Measurements from ENCODE around the gene CHMP4A.
"Not testable (repeated sequence)": the region's sequence is repeated elsewhere in the genome, so short reads cannot be mapped to it uniquely, and the experiment has no call there.

CHMP4A gene

DNA sequence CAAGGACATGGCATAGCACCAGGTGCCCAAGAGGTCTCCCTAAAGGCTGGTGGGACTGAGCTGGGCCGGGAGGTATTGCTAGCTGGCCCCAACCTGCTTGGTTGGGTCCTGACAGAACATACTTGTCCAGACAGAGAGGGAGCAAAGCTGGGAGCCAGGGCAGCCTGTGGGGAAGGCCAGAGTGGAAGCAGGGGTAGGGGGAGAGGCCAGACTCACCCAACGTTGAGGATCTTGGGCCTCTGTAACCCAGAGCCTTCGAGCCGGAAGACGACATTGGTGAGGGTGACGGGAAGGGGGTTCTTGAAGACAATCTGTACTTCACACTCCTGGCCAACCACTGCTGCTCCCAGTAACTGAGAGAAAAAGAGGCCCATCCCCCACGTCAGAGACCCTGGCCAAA is 40.6 kb upstream of the CHMP4A start:
- no peaks in the 10 kb centered on the region for H3K9me3 Mint-ChIP-seq
- H3K27ac Mint-ChIP-seq, result no peak overlapping the region
- no peaks in the 10 kb centered on the region for H3K27me3 Mint-ChIP-seq
- H3K36me3 Mint-ChIP-seq (ENCODE audit: low read depth), result peaks cover 42% of the 10 kb centered on the region
- DNase-seq, result no peak
- H3K4me1 Mint-ChIP-seq (ENCODE audit: low read depth), result peaks cover 17% of the 10 kb centered on the region
- no peak overlapping the region for H3K4me3 Mint-ChIP-seq

DNA sequence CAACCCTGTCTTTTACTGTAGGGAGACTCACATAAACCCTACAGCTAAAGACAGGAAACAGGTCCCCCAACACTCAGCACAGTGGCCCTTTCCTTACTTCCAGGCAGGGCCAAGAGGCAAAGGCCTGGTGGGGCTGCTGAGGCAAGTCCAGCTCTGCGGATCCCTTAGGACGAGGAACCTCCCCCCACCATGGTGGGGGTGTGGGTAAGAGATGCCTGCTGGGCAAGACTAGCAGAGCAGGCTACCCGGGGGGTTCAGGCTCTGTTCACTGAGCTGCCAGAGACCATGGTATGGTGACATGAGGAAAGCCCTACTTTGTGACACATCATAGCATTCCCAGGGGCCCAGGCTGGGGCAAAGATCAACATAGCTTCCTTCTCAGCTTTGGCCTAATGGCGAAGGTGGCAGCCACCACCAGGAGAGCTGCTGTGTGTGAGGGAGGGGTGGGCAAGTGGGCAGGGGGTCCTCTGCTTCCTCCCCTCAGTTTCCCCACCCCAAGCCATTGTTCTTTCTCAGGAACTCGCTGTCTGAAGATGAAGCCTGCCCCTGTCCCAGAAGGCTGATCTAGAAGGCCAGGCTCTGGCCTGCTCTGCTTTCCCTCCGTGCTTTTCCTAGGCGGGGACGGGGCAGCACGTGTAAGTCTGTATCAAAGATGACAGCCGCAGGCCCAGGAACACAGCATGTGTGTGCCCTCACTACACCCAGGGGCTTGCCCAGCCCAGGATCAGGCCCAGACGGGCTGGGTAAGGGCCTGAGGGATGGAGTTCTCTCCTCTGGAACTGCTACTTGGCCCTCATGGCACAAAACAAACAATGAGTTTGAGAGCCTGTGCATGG is 39.2 kb upstream of the CHMP4A start:
- Mint-ChIP-seq H3K4me1 (ENCODE audit: low read depth) (peaks cover 25% of the 10 kb centered on the region), H3K27me3 (no peaks in the 10 kb centered on the region), H3K9me3 (no peaks in the 10 kb centered on the region), H3K4me3 (no peak overlapping the region), H3K36me3 (ENCODE audit: low read depth) (peaks cover 41% of the 10 kb centered on the region), H3K27ac (no peak overlapping the region)
- no peak for DNase-seq

DNA sequence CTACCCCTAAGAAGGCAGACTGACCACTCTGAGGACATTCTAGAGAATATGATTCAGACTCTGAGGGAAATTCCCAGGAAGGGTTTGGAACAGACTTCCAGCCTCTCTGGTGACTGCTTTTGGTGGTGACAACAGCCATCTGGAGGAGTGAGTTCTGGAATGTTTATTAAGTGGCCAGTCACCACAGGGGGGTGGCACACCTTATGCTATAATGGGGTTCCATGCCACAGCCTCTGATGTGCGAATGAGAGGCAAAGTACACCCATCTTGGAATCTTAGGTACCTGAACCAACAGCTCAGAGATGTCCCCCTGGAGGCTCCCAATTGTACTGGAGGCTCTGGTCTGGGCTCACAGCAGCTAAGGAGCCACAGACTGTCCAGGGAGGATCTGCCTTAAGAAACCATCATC is 38.6 kb upstream of the CHMP4A start:
- no peaks in the 10 kb centered on the region for H3K9me3 Mint-ChIP-seq
- no peaks in the 10 kb centered on the region for H3K27me3 Mint-ChIP-seq
- no peak overlapping the region for H3K4me3 Mint-ChIP-seq
- no peak overlapping the region for H3K27ac Mint-ChIP-seq
- H3K36me3 Mint-ChIP-seq (ENCODE audit: low read depth), result peaks cover 38% of the 10 kb centered on the region
- peaks cover 29% of the 10 kb centered on the region for H3K4me1 Mint-ChIP-seq (ENCODE audit: low read depth)
- no peak for DNase-seq

DNA sequence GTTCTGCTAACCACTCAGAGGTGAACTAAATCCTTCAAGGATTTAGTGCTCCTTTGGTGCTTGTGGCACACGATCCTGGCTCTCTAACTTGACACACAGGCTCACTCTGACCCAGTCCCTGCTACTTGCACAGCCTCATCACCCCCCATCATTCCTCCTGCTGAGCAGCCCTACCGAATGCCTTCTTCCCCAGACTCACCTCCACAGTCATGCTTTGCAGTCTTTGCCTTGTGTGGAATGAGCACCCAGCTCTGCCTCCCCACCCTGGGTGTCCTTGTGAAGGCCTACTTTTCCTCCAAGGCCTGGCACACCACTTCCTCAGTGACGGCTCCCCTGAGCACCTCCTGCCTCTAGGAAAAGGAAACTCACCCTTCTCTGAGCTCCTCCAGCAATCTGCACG is 37.1 kb upstream of the CHMP4A start:
- Mint-ChIP-seq H3K27me3 (no peaks in the 10 kb centered on the region), H3K27ac (peak overlapping the region; percentile 1)

DNA sequence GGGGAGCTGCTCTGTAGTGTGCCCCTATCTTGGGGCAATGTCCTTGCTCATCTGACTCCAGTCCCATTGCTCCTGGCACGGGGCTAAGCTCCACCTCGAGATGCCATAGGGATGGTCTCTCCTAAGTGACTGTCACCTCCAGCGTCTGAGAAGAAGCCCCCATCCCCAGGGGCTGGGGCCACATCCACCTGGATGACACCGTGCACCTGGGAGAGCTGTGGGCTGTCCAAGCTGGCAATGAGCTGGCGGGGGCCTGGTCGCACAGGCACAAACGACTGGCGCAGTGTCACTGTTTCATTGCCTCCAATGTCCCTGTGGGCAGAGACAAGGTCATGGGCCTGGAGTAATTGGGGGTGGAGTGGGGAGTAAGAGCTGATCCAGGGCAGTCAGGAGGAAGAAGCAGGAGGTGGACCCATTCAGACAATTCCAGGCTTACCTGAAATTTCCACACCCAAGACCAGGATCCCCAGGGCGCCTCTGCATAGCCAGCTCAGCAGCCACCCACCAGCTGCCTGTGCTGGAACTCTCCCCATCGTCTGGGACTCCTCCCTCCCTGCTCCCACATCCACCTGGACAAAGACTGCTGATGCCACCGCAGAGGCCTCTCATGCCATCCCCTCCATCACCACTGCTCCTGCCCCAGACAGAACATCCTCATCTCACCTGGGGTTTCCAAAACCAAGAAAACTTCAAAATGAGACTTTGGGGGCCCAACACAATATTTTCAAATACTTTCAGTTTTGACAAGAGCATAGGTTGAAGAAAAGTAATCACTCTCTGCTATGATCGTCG is 36.1 kb upstream of the CHMP4A start:
- Mint-ChIP-seq H3K27me3 (no peaks in the 10 kb centered on the region), H3K9me3 (no peaks in the 10 kb centered on the region), H3K4me3 (no peak overlapping the region), H3K36me3 (ENCODE audit: low read depth) (peaks cover 19% of the 10 kb centered on the region), H3K4me1 (ENCODE audit: low read depth) (peaks cover 36% of the 10 kb centered on the region), H3K27ac (no peak overlapping the region)
- DNase-seq, result no peak

More for the DNA sequence above, 37.1 kb upstream of the CHMP4A start:
- H3K4me3 Mint-ChIP-seq, result no peak overlapping the region
- no peak for DNase-seq
- peaks cover 28% of the 10 kb centered on the region for H3K36me3 Mint-ChIP-seq (ENCODE audit: low read depth)
- peaks cover 32% of the 10 kb centered on the region for H3K4me1 Mint-ChIP-seq (ENCODE audit: low read depth)
- no peaks in the 10 kb centered on the region for H3K9me3 Mint-ChIP-seq

DNA sequence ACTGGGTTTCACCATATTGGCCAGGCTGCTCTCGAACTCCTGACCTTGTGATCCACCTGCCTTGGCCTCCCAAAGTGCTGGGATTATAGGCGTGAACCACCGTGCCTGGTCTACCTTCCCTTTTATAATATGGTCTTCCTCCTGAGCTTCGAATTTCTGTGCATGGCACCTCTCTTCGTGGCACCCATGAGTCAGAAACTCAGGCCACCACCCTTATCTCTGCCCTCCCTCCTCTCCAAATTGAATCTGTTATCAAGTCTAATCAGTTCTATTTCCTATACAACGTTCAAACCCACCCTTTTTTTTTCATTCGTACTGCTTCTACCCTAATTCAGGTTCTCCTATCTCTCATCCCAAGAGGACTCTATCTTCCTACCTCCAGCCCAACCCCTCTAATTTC is 34.1 kb upstream of the CHMP4A start:
- peaks cover 49% of the 10 kb centered on the region for H3K4me1 Mint-ChIP-seq (ENCODE audit: low read depth)
- H3K4me3 Mint-ChIP-seq, result peak overlapping the region; percentile 24
- H3K9me3 Mint-ChIP-seq, result no peaks in the 10 kb centered on the region
- peak overlapping the region; percentile 81 for H3K27ac Mint-ChIP-seq
- no peaks in the 10 kb centered on the region for H3K27me3 Mint-ChIP-seq
- no peak for DNase-seq
- H3K36me3 Mint-ChIP-seq (ENCODE audit: low read depth), result peaks cover 5% of the 10 kb centered on the region

DNA sequence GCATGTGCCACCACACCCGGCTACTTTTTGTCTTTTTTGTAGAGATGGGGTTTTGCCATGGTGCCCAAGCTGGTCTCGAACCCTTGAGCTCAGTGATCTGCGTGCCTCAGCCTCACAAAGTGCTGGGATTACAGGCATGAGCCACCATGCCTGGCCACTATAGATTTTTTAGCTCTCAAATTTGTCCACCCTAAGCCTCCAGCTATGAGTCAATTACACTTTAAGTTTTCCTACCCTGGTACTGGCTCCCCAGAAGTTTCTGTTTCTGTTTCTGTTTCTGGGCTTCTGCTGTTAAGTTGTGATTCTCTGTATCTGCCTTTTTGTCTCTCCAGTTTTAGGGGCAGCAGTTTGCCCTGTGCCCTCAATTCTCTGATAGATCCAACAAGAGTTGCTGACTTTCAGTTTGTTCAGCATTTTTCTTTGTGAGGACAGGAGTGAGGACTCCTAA is 33.5 kb upstream of the CHMP4A start:
- Mint-ChIP-seq H3K4me3 (peak overlapping the region; percentile 56), H3K9me3 (no peaks in the 10 kb centered on the region), H3K27me3 (no peaks in the 10 kb centered on the region), H3K4me1 (ENCODE audit: low read depth) (peaks cover 51% of the 10 kb centered on the region), H3K36me3 (ENCODE audit: low read depth) (peaks cover 11% of the 10 kb centered on the region), H3K27ac (peak overlapping the region; percentile 92)
- peak; percentile 50 for DNase-seq

DNA sequence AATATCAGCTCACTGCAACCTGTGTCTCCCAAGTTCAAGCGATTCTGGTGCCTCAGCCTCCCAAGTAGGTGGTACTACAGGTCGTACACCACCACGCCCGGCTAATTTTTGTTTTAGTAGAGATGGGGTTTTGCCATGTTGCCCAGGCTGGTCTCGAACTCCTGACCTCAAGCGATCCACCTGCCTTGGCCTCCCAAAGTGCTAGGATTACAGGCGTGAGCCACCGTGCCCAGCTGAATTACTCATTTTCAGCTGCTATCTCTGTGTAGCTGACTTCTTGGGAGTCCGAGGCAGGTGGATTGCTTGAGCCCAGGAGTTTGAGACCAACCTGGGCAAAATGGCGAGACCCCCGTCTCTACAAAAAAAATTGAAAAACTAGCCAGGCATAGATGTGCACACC is 32.1 kb upstream of the CHMP4A start:
- Mint-ChIP-seq H3K4me1 (ENCODE audit: low read depth) (peaks cover 58% of the 10 kb centered on the region), H3K27ac (peak overlapping the region; percentile 39)

DNA sequence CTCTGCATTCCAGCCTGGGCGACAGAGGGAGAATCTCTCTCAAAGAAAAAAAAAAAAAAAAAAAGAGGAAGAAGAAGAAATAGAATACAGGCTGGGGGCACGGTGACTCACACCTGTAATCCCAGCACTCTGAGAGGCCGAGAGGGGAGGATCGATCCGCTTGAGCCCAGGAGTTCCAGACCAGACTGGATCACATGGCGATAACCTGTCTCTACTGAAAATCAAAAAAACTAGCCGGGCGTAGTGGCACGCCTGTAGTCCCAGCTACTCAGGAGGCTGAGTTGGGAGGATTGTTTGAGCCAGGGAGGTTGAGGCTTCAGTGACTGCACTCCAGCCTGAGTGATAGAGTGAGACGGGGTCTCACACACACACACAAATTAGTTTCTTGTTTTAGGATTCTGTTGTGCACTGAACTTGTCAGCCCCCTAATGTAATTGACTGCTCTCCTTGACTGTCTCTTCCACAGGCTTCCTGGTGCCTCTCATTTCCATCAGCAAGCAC is 30.1 kb upstream of the CHMP4A start:
- H3K27ac Mint-ChIP-seq, result peak overlapping the region; percentile 100
- H3K9me3 Mint-ChIP-seq, result no peaks in the 10 kb centered on the region
- peak overlapping the region; percentile 96 for H3K4me3 Mint-ChIP-seq
- peak; percentile 39 for DNase-seq
- no peaks in the 10 kb centered on the region for H3K27me3 Mint-ChIP-seq
- peaks cover 40% of the 10 kb centered on the region for H3K36me3 Mint-ChIP-seq (ENCODE audit: low read depth)
- peaks cover 66% of the 10 kb centered on the region for H3K4me1 Mint-ChIP-seq (ENCODE audit: low read depth)

More for the DNA sequence above, 32.1 kb upstream of the CHMP4A start:
- peaks cover 24% of the 10 kb centered on the region for H3K36me3 Mint-ChIP-seq (ENCODE audit: low read depth)
- not testable (repeated sequence) for H3K27me3 Mint-ChIP-seq, H3K9me3 Mint-ChIP-seq, H3K4me3 Mint-ChIP-seq
- DNase-seq, result peak; percentile 26

DNA sequence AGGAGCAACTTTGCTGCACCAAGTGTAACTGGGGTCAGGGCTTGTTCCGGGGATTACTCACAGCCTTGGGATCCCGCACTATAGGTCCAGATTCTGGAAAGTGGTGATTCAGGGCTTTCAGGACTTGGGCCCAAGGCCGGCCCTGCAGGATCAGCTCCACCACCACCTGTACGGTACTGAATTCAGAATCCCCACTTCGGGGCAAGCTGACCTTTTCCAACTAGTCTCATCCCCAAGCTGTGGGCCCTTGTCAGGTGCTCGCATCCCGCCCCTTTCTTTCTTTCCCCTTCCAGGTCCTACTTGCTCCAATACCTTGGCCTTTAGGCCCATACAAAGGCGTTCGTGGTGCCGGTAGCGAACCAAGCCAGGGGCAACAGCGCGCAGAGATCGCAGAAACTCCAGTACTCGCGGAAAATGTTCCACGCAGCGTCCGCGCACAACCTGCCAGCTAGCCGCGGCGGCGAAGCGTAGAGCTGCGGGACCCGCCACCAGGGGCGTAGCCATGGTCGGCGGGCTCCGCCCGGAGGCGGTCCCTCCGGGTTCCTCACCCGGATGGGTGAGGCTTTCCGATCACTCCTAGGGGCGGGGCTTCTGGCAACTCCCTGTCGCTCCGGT is 28.6 kb upstream of the CHMP4A start:
- H3K4me3 Mint-ChIP-seq, result peak overlapping the region; percentile 96
- H3K36me3 Mint-ChIP-seq (ENCODE audit: low read depth), result peaks cover 55% of the 10 kb centered on the region
- H3K27me3 Mint-ChIP-seq, result no peaks in the 10 kb centered on the region
- peak; percentile 96 for DNase-seq
- H3K27ac Mint-ChIP-seq, result peak overlapping the region; percentile 100
- H3K4me1 Mint-ChIP-seq (ENCODE audit: low read depth), result peaks cover 67% of the 10 kb centered on the region
- H3K9me3 Mint-ChIP-seq, result no peaks in the 10 kb centered on the region

DNA sequence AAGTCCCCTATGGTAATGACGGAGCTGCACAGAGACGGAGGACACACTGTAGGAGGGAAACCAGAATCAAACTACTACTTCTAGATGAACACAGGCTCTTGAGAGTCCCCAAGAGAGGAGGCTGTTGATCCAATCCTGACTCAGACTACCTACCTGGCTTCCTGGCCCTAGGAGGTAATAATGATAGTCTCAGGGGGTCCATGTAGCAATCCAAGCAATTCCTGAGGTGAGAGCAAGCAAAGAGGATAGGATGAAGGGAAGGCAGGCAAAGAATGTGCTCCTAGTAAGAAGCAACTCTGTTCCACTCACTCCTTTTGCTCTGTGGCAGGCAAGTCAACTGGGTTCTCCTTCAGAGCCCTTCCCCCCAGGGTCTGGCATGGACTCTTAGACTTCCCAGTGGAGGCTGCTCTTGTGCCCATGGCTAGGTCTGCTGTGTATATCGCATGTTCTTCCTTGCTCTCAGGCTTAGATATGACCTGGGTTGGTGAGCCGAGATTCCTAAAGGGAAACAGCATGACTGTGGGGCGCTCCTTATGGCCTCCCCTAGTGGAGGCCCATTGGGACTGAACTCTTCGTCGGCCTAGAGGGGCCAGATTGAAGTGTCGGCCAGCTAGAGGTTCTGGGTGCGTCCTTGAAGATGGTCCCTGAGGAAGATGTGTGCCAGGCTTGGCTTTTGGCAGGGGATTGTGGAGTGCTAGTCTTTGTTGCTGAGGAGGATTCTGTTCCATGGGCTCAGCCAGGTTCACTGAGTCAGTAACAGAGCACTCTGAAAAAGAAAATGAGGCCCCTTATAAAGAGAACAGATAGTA is 27.0 kb upstream of the CHMP4A start:
- Mint-ChIP-seq H3K9me3 (no peaks in the 10 kb centered on the region), H3K27me3 (no peaks in the 10 kb centered on the region), H3K4me3 (peak overlapping the region; percentile 96), H3K27ac (peak overlapping the region; percentile 100), H3K36me3 (ENCODE audit: low read depth) (peaks cover 71% of the 10 kb centered on the region), H3K4me1 (ENCODE audit: low read depth) (peaks cover 73% of the 10 kb centered on the region)
- DNase-seq, result peak; percentile 24

DNA sequence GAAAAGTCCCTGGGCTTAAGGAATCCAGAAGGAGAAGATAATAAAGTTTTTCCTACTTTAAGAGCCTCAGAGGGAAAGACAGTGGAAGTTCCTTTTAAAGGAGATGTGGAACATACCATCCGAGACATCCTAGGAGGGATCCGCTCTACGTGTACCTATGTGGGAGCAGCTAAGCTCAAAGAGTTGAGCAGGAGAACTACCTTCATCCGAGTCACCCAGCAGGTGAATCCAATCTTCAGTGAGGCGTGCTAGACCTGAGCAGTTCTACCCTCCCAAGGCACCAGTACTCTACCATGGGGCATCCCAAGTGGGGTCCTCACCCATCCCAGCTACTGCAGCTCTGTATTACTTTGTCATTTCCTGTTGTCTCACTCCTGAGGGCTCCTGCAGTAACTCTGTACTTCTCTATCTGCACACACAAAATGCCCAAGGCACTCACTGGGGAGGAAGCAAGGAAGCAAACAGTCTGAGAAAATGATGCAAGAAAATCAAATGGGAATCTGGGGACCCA is 25.3 kb upstream of the CHMP4A start:
- Mint-ChIP-seq H3K36me3 (ENCODE audit: low read depth) (peaks cover 87% of the 10 kb centered on the region), H3K27ac (peak overlapping the region; percentile 100), H3K9me3 (no peaks in the 10 kb centered on the region), H3K4me1 (ENCODE audit: low read depth) (peaks cover 82% of the 10 kb centered on the region), H3K4me3 (no peak overlapping the region), H3K27me3 (no peaks in the 10 kb centered on the region)
- peak; percentile 22 for DNase-seq

DNA sequence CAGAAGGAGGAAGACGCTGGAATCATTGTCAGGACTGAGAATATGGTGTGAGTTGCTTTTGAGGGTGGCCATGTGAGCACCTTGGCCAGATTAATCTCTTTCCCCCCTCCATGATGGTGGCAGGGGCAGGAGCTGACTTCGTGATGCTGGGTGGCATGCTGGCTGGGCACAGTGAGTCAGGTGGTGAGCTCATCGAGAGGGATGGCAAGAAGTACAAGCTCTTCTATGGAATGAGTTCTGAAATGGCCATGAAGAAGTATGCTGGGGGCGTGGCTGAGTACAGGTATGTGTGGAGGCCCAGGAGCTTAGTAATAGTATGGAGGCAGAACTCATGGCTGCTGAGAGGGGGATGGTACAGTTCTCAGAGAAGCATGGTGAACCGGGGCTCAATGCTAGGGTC is 24.8 kb upstream of the CHMP4A start:
- peaks cover 82% of the 10 kb centered on the region for H3K4me1 Mint-ChIP-seq (ENCODE audit: low read depth)
- peak overlapping the region; percentile 100 for H3K27ac Mint-ChIP-seq
- peaks cover 91% of the 10 kb centered on the region for H3K36me3 Mint-ChIP-seq (ENCODE audit: low read depth)
- no peaks in the 10 kb centered on the region for H3K9me3 Mint-ChIP-seq
- no peaks in the 10 kb centered on the region for H3K27me3 Mint-ChIP-seq
- DNase-seq, result peak; percentile 25
- H3K4me3 Mint-ChIP-seq, result no peak overlapping the region
